ENCODE data around the gene KIAA1328. TPM values are rescaled to one million over a fixed set of nuclear protein-coding genes. Genes with fewer than 3 reads are reported as not detected.
"Not testable (repeated sequence)": the region's sequence is repeated elsewhere in the genome, so short reads cannot be mapped to it uniquely, and the experiment has no call there.

The KIAA1328 gene
- total and polyA plus RNA-seq, 4 donors = 9.0 to 22.3 (median 13.9) TPM

- Histone ChIP-seq H3K4me3 (ENCODE audit: low read depth, low read length) (no peak overlapping the region), H3K4me1 (ENCODE audit: control insufficient read depth, insufficient read depth, low read length) (no peaks in the 10 kb centered on the region), H3K36me3 (ENCODE audit: control insufficient read depth, insufficient read depth, low read length) (no peaks in the 10 kb centered on the region), H3K27ac (ENCODE audit: low read depth, low read length) (no peak overlapping the region), H3K27me3 (ENCODE audit: control insufficient read depth, insufficient read depth, low read length) (no peaks in the 10 kb centered on the region), H3K9me3 (ENCODE audit: control insufficient read depth, insufficient read depth, low read length) (peaks cover 5% of the 10 kb centered on the region)
- no CpG with 5 or more reads among the region's 1 CpG for WGBS (ENCODE audit: insufficient coverage)
- peak in 2 of 6 donors; percentile 1 to 80 for DNase-seq (ENCODE audit: low read depth in 4 of 6, low spot score in 6 of 6)
These were observed 310.9 kb downstream of the KIAA1328 start for GRCh38 chr18:37139876-37140275.

DNA sequence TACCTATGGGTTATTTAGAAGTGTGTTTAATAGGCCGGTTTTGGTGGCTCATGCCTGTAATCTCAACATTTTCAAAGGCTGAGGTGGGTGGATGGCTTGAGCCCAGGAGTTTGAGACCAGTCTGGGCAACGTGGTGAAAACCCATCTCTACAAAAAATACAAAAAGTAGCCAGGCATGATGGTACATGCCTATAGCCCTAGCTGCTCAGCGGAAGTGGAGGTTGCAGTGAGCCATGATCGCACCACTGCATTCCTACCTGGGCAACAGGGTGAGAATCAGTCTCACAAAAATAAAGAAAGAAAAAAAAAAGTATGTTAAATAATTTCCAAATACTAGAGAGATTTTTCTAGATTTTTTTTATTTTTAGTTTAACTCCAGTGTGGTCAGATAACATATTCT lies 316.0 kb downstream of the KIAA1328 start:
- Histone ChIP-seq H3K4me3 (ENCODE audit: low read depth, low read length) (no peak overlapping the region), H3K4me1 (ENCODE audit: control insufficient read depth, insufficient read depth, low read length) (no peaks in the 10 kb centered on the region), H3K9me3 (ENCODE audit: control insufficient read depth, insufficient read depth, low read length) (no peaks in the 10 kb centered on the region), H3K27ac (ENCODE audit: low read depth, low read length) (no peak overlapping the region), H3K27me3 (ENCODE audit: control insufficient read depth, insufficient read depth, low read length) (no peaks in the 10 kb centered on the region), H3K36me3 (ENCODE audit: control insufficient read depth, insufficient read depth, low read length) (no peaks in the 10 kb centered on the region)
- no peak for DNase-seq (ENCODE audit: low read depth in 4 of 6, low spot score in 6 of 6)
- WGBS (ENCODE audit: insufficient coverage) = no CpG with 5 or more reads among the region's 4 CpGs

DNA sequence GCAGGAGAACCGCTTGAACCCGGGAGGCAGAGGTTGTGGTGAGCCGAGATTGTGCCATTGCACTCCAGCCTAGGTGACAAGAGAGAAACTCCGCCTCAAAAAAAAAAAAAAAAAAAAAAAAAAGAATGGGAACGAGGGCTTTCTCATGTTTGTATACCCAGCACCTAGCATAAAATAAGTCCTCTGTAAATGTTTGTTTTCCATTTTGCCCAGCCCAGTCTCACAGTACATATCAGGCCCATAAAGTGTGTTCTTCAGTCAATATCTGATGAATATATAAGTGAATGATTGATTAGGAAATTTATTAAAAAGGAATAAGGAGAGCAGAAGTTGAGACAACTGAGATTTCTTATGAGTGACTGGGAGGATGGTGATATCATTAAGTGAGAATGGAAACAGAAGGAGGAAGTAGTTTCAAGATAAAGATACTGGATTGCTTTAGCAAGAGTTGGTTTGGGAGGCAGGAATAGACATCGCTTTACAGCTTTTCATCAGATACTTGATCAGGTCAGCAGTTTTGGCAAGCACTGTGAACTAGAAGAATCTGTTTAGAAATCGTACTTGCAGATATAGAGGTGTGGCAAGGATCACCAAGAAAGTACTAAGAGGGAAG lies 327.5 kb downstream of the KIAA1328 start:
- Histone ChIP-seq H3K27ac (ENCODE audit: low read depth, low read length) (no peak overlapping the region), H3K4me3 (ENCODE audit: low read depth, low read length) (no peak overlapping the region), H3K27me3 (ENCODE audit: control insufficient read depth, insufficient read depth, low read length) (no peaks in the 10 kb centered on the region), H3K36me3 (ENCODE audit: control insufficient read depth, insufficient read depth, low read length) (no peaks in the 10 kb centered on the region), H3K4me1 (ENCODE audit: control insufficient read depth, insufficient read depth, low read length) (no peaks in the 10 kb centered on the region), H3K9me3 (ENCODE audit: control insufficient read depth, insufficient read depth, low read length) (peaks cover 3% of the 10 kb centered on the region)
- DNase-seq (ENCODE audit: low read depth in 4 of 6, low spot score in 6 of 6) = no peak
- WGBS (ENCODE audit: insufficient coverage) = 90% methylated on average over 5 of the region's 7 CpGs

GRCh38 chr18:37160038-37160820 lies 331.3 kb downstream of the KIAA1328 start:
- DNase-seq (ENCODE audit: low read depth in 4 of 6, low spot score in 6 of 6) = no peak
- WGBS (ENCODE audit: insufficient coverage) = 14% methylated on average over 1 of the region's 3 CpGs
- Histone ChIP-seq H3K27me3 (ENCODE audit: control insufficient read depth, insufficient read depth, low read length) (no peaks in the 10 kb centered on the region), H3K9me3 (ENCODE audit: control insufficient read depth, insufficient read depth, low read length) (no peaks in the 10 kb centered on the region), H3K4me1 (ENCODE audit: control insufficient read depth, insufficient read depth, low read length) (no peaks in the 10 kb centered on the region), H3K4me3 (ENCODE audit: low read depth, low read length) (no peak overlapping the region), H3K27ac (ENCODE audit: low read depth, low read length) (no peak overlapping the region), H3K36me3 (ENCODE audit: control insufficient read depth, insufficient read depth, low read length) (no peaks in the 10 kb centered on the region)

DNA sequence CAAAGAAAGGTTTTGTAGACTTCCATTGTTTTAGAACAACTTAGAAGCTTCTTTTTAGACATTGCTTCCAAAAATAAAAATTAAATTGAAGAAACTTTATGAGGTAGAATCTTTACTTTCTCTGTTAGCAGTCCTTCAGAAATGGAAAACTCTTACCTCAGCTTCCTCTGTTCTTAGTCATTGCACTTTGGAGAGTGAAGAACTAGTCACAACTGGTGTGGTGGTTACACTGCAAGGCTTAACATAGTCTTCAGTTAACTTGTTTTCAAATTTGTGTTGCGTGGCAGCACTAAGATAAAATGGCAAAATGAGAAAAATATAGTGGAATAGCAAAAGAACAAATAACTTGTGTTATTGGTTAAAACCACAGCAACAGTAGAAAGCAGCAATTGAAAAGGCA lies 332.6 kb downstream of the KIAA1328 start:
- no peak for DNase-seq (ENCODE audit: low read depth in 4 of 6, low spot score in 6 of 6)
- Histone ChIP-seq H3K27ac (ENCODE audit: low read depth, low read length) (no peak overlapping the region), H3K4me3 (ENCODE audit: low read depth, low read length) (no peak overlapping the region), H3K36me3 (ENCODE audit: control insufficient read depth, insufficient read depth, low read length) (no peaks in the 10 kb centered on the region), H3K27me3 (ENCODE audit: control insufficient read depth, insufficient read depth, low read length) (no peaks in the 10 kb centered on the region), H3K4me1 (ENCODE audit: control insufficient read depth, insufficient read depth, low read length) (no peaks in the 10 kb centered on the region), H3K9me3 (ENCODE audit: control insufficient read depth, insufficient read depth, low read length) (no peaks in the 10 kb centered on the region)
- WGBS (ENCODE audit: insufficient coverage) = 100% methylated on average over 1 of the region's 1 CpG

DNA sequence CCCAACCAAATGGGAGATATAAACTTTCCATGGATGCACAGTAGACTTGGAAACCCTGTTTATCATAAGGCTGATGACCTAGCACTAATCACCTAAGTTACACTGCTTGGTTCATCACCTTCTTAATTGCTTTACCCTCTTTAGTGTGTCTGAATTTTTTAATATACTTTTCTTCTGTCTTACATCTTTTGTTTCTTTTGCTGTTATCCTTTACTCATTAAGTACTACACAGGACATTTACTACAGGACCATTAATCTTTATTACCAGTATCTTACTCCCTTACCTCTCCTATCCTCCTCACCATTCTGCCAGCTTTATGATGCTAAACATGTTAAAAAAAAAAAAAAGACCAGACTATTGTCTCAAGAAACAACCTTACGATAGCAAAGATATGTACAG lies 333.6 kb downstream of the KIAA1328 start:
- WGBS (ENCODE audit: insufficient coverage) = no CpG with 5 or more reads among the region's 1 CpG
- H3K4me3 ChIP-seq (ENCODE audit: low read depth, low read length) = no peak overlapping the region
- no peaks in the 10 kb centered on the region for H3K4me1 ChIP-seq (ENCODE audit: control insufficient read depth, insufficient read depth, low read length)
- DNase-seq (ENCODE audit: low read depth in 4 of 6, low spot score in 6 of 6) = no peak
- H3K36me3 ChIP-seq (ENCODE audit: control insufficient read depth, insufficient read depth, low read length) = no peaks in the 10 kb centered on the region
- no peaks in the 10 kb centered on the region for H3K27me3 ChIP-seq (ENCODE audit: control insufficient read depth, insufficient read depth, low read length)
- H3K9me3 ChIP-seq (ENCODE audit: control insufficient read depth, insufficient read depth, low read length) = no peaks in the 10 kb centered on the region
- no peak overlapping the region for H3K27ac ChIP-seq (ENCODE audit: low read depth, low read length)

DNA sequence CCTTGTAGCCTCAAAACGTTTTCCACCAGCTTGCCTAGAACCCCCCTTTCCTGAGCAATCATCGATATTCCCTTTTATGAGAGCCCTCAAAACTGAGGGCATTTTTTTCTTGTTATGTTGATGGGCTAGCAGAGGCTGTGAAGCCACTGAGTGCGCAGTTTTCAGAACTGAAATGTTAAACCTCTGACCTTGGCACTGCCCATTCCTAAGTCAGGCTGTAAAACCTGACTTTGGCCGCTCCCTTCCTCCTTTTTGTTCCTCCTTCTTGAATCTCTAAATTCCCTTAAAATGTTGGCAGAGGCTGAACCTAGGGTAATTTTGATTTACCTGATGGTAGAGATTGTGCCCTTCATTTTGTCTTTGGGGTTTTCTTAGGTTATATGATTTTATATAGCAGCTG lies 334.2 kb downstream of the KIAA1328 start:
- H3K4me3 ChIP-seq (ENCODE audit: low read depth, low read length) = no peak overlapping the region
- DNase-seq (ENCODE audit: low read depth in 4 of 6, low spot score in 6 of 6) = no peak
- no peak overlapping the region for H3K27ac ChIP-seq (ENCODE audit: low read depth, low read length)
- WGBS (ENCODE audit: insufficient coverage) = no CpG with 5 or more reads among the region's 4 CpGs
- no peaks in the 10 kb centered on the region for H3K36me3 ChIP-seq (ENCODE audit: control insufficient read depth, insufficient read depth, low read length)
- no peaks in the 10 kb centered on the region for H3K4me1 ChIP-seq (ENCODE audit: control insufficient read depth, insufficient read depth, low read length)
- H3K9me3 ChIP-seq (ENCODE audit: control insufficient read depth, insufficient read depth, low read length) = no peaks in the 10 kb centered on the region
- no peaks in the 10 kb centered on the region for H3K27me3 ChIP-seq (ENCODE audit: control insufficient read depth, insufficient read depth, low read length)

DNA sequence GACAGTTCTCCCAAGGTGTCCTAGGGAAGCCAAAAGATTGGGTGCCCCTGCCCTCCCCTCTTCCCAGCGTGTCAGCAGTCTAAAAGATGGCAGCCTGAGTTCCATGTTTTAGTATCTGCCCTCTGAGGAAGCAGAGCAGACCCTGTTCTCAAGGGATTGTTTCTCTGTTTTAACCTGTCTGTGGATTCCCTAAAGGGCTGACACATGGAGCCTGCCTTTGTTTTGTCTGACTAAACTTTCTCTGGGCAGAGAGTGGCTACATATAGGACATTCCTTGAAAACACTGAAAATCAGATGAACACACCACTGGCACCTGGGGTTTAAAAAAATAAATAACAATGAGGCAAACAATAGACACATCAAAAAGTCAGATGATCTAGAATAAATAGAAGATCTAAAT lies 337.6 kb downstream of the KIAA1328 start:
- WGBS (ENCODE audit: insufficient coverage) = 100% methylated on average over 1 of the region's 1 CpG
- no peak for DNase-seq (ENCODE audit: low read depth in 4 of 6, low spot score in 6 of 6)
- Histone ChIP-seq H3K27ac (ENCODE audit: low read depth, low read length) (no peak overlapping the region), H3K4me3 (ENCODE audit: low read depth, low read length) (no peak overlapping the region), H3K4me1 (ENCODE audit: control insufficient read depth, insufficient read depth, low read length) (no peaks in the 10 kb centered on the region), H3K36me3 (ENCODE audit: control insufficient read depth, insufficient read depth, low read length) (no peaks in the 10 kb centered on the region), H3K9me3 (ENCODE audit: control insufficient read depth, insufficient read depth, low read length) (no peaks in the 10 kb centered on the region), H3K27me3 (ENCODE audit: control insufficient read depth, insufficient read depth, low read length) (no peaks in the 10 kb centered on the region)

GRCh38 chr18:37166966-37167365 lies 338.0 kb downstream of the KIAA1328 start:
- H3K4me1 ChIP-seq (ENCODE audit: control insufficient read depth, insufficient read depth, low read length); DNase-seq (ENCODE audit: low read depth in 4 of 6, low spot score in 6 of 6); H3K27ac ChIP-seq (ENCODE audit: low read depth, low read length); H3K27me3 ChIP-seq (ENCODE audit: control insufficient read depth, insufficient read depth, low read length); H3K36me3 ChIP-seq (ENCODE audit: control insufficient read depth, insufficient read depth, low read length); H3K4me3 ChIP-seq (ENCODE audit: low read depth, low read length); H3K9me3 ChIP-seq (ENCODE audit: control insufficient read depth, insufficient read depth, low read length): not testable (repeated sequence)
- WGBS (ENCODE audit: insufficient coverage) = 82% methylated on average over 5 of the region's 6 CpGs

GRCh38 chr18:37170984-37171383 lies 342.1 kb downstream of the KIAA1328 start:
- Histone ChIP-seq H3K27me3 (ENCODE audit: control insufficient read depth, insufficient read depth, low read length) (no peaks in the 10 kb centered on the region), H3K36me3 (ENCODE audit: control insufficient read depth, insufficient read depth, low read length) (no peaks in the 10 kb centered on the region), H3K9me3 (ENCODE audit: control insufficient read depth, insufficient read depth, low read length) (no peaks in the 10 kb centered on the region), H3K4me1 (ENCODE audit: control insufficient read depth, insufficient read depth, low read length) (no peaks in the 10 kb centered on the region), H3K4me3 (ENCODE audit: low read depth, low read length) (no peak overlapping the region), H3K27ac (ENCODE audit: low read depth, low read length) (no peak overlapping the region)
- no peak for DNase-seq (ENCODE audit: low read depth in 4 of 6, low spot score in 6 of 6)

Data from spinal cord (tissue), 10 donors.